NCI-H2029 treated with DMSO at 0.1 percent for 48 hours (cell line): ENCODE measurements around the gene SERPINH1.

Experiments used
- DNase-seq: peaks from one replicate; lab custom pipeline; 2025; lab: John Stamatoyannopoulos, UW

The SERPINH1 gene

GRCh38 chr11:75596914-75597313 is 34.9 kb downstream of the SERPINH1 start:
- DNase-seq, result no peak

GRCh38 chr11:75597636-75598035 is 35.6 kb downstream of the SERPINH1 start:
- peak; percentile 38 for DNase-seq

GRCh38 chr11:75598264-75598663 is 36.2 kb downstream of the SERPINH1 start:
- DNase-seq, result no peak

- DNase-seq, result no peak
Observed at GRCh38 chr11:75598900-75599299, 36.8 kb downstream of the SERPINH1 start.

- no peak for DNase-seq
Observed at GRCh38 chr11:75600356-75600755, 38.3 kb downstream of the SERPINH1 start.

- no peak for DNase-seq
Observed at GRCh38 chr11:75601494-75601893, 39.4 kb downstream of the SERPINH1 start.

GRCh38 chr11:75602951-75603350 is 40.9 kb downstream of the SERPINH1 start:
- DNase-seq, result no peak

GRCh38 chr11:75603791-75604736 is 42.0 kb downstream of the SERPINH1 start:
- no peak for DNase-seq

GRCh38 chr11:75606099-75606498 is 44.0 kb downstream of the SERPINH1 start:
- DNase-seq, result no peak

- no peak for DNase-seq
Observed at GRCh38 chr11:75611823-75612222, 49.8 kb downstream of the SERPINH1 start.

GRCh38 chr11:75615751-75616150 is 53.7 kb downstream of the SERPINH1 start:
- DNase-seq, result no peak

GRCh38 chr11:75616281-75616680 is 54.2 kb downstream of the SERPINH1 start:
- no peak for DNase-seq
